ENCODE results near the gene LRP4. TPM values are rescaled to one million over a fixed set of nuclear protein-coding genes. Genes with fewer than 3 reads are reported as not detected.
"Not testable (repeated sequence)": the region's sequence is repeated elsewhere in the genome, so short reads cannot be mapped to it uniquely, and the experiment has no call there.

LRP4 gene, protein sequence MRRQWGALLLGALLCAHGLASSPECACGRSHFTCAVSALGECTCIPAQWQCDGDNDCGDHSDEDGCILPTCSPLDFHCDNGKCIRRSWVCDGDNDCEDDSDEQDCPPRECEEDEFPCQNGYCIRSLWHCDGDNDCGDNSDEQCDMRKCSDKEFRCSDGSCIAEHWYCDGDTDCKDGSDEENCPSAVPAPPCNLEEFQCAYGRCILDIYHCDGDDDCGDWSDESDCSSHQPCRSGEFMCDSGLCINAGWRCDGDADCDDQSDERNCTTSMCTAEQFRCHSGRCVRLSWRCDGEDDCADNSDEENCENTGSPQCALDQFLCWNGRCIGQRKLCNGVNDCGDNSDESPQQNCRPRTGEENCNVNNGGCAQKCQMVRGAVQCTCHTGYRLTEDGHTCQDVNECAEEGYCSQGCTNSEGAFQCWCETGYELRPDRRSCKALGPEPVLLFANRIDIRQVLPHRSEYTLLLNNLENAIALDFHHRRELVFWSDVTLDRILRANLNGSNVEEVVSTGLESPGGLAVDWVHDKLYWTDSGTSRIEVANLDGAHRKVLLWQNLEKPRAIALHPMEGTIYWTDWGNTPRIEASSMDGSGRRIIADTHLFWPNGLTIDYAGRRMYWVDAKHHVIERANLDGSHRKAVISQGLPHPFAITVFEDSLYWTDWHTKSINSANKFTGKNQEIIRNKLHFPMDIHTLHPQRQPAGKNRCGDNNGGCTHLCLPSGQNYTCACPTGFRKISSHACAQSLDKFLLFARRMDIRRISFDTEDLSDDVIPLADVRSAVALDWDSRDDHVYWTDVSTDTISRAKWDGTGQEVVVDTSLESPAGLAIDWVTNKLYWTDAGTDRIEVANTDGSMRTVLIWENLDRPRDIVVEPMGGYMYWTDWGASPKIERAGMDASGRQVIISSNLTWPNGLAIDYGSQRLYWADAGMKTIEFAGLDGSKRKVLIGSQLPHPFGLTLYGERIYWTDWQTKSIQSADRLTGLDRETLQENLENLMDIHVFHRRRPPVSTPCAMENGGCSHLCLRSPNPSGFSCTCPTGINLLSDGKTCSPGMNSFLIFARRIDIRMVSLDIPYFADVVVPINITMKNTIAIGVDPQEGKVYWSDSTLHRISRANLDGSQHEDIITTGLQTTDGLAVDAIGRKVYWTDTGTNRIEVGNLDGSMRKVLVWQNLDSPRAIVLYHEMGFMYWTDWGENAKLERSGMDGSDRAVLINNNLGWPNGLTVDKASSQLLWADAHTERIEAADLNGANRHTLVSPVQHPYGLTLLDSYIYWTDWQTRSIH (N-terminal part only)
- total RNA-seq: 14.6 and 19.2 TPM in 2 replicates
- polyA plus RNA-seq: 14.6 and 15.9 TPM in 2 replicates

GRCh38 chr11:46918083-46918787, at the start of gene LRP4:
LRP4 (minus strand) TSS chr11:46918550; CDS start chr11:46918379, 171 bp downstream.
- DNase-seq (ENCODE audit: low read depth in 1 of 2, low spot score in 1 of 2): peak; percentile 36 to 81
- Histone ChIP-seq H3K36me3 (no peaks in the 10 kb centered on the region), H3K27me3 (no peaks in the 10 kb centered on the region), H3K9me3 (ENCODE audit: low read depth) (no peaks in the 10 kb centered on the region), H3K4me3 (peak within 1 kb of the TSS; percentile 51), H3K27ac (peak within 1 kb of the TSS; percentile 43), H3K4me1 (ENCODE audit: low read depth) (peaks cover 35% of the 10 kb centered on the region)
- TF ChIP-seq CTCF (IDR thresholded peaks at IDR 0.05; ENCODE audit: low read depth, low read length): no peak

- no peak for DNase-seq (ENCODE audit: low read depth in 1 of 2, low spot score in 1 of 2)
- no peak for TF ChIP-seq CTCF (IDR thresholded peaks at IDR 0.05; ENCODE audit: low read depth, low read length)
- H3K4me3 ChIP-seq: no peak overlapping the region
Observed at GRCh38 chr11:46967962-46968361, 49.6 kb upstream of the LRP4 start.

GRCh38 chr11:46966773-46967172, 48.4 kb upstream of the LRP4 start:
- H3K27me3 ChIP-seq: no peaks in the 10 kb centered on the region
- no peak overlapping the region for H3K27ac ChIP-seq
- no peak for DNase-seq (ENCODE audit: low read depth in 1 of 2, low spot score in 1 of 2)
- peaks cover 3% of the 10 kb centered on the region for H3K4me1 ChIP-seq (ENCODE audit: low read depth)
- H3K36me3 ChIP-seq: no peaks in the 10 kb centered on the region
- no peak for TF ChIP-seq CTCF (IDR thresholded peaks at IDR 0.05; ENCODE audit: low read depth, low read length)
- H3K4me3 ChIP-seq: no peak overlapping the region
- H3K9me3 ChIP-seq (ENCODE audit: low read depth): no peaks in the 10 kb centered on the region

More at GRCh38 chr11:46967962-46968361, 49.6 kb upstream of the LRP4 start:
- Histone ChIP-seq H3K4me1 (ENCODE audit: low read depth) (peaks cover 3% of the 10 kb centered on the region), H3K9me3 (ENCODE audit: low read depth) (no peaks in the 10 kb centered on the region), H3K27ac (no peak overlapping the region), H3K36me3 (no peaks in the 10 kb centered on the region), H3K27me3 (no peaks in the 10 kb centered on the region)

GRCh38 chr11:46963844-46964243, 45.5 kb upstream of the LRP4 start:
- peaks cover 3% of the 10 kb centered on the region for H3K4me1 ChIP-seq (ENCODE audit: low read depth)
- DNase-seq (ENCODE audit: low read depth in 1 of 2, low spot score in 1 of 2): no peak
- no peak overlapping the region for H3K4me3 ChIP-seq
- no peaks in the 10 kb centered on the region for H3K9me3 ChIP-seq (ENCODE audit: low read depth)
- no peaks in the 10 kb centered on the region for H3K36me3 ChIP-seq
- no peak overlapping the region for H3K27ac ChIP-seq
- no peaks in the 10 kb centered on the region for H3K27me3 ChIP-seq
- no peak for TF ChIP-seq CTCF (IDR thresholded peaks at IDR 0.05; ENCODE audit: low read depth, low read length)

DNA sequence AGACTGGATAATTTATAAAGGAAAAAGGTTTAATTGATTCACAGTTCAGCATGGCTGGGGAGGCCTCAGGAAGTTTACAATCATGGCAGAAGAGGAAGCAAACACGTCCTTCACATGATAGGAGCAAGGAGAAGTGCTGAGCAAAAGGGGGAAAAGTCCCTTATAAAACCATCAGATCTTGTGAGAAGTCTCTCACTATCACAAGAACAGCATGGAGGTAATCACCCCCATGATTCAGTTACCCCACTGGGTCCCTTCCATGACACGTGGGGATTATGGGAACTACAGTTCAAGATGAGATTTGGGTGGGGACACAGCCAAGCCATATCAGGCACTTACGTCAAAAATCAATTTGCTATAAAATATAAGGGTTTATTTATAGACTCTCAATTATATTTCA, 43.5 kb upstream of the LRP4 start:
- H3K4me1 ChIP-seq (ENCODE audit: low read depth); H3K27ac ChIP-seq; H3K36me3 ChIP-seq; H3K27me3 ChIP-seq; DNase-seq (ENCODE audit: low read depth in 1 of 2, low spot score in 1 of 2); H3K4me3 ChIP-seq; H3K9me3 ChIP-seq (ENCODE audit: low read depth): not testable (repeated sequence)
